ENCODE results near the gene IKBKG. TPM values are rescaled to one million over a fixed set of nuclear protein-coding genes. Genes with fewer than 3 reads are reported as not detected.

IKBKG gene
- total RNA-seq, 1 experiment from 2014 or later, result 24.0 TPM

GRCh38 chrX:154515966-154516655 is 31.3 kb upstream of the IKBKG start, which contains the start of gene FAM3A (continued):
- no peak; the same call in 1 of the 2 replicates for TF ChIP-seq SP1 (IDR thresholded peaks at IDR 0.05; ENCODE audit: low read depth)
- peak; percentile 69 for TF ChIP-seq YY1 (IDR thresholded peaks at IDR 0.05; ENCODE audit: extremely low read depth, insufficient replicate concordance, low read depth, low read length)
- TF ChIP-seq SRF (IDR thresholded peaks at IDR 0.05; ENCODE audit: low read depth), result no peak
- TF ChIP-seq POLR2A (IDR thresholded peaks at IDR 0.05; ENCODE audit: borderline replicate concordance, extremely low read depth, insufficient read depth, insufficient read length), result peak; percentile 36
- TF ChIP-seq ZBTB33 (IDR thresholded peaks at IDR 0.05; ENCODE audit: extremely low read depth, insufficient replicate concordance, low read length), result no peak

- Histone ChIP-seq H4K20me1 (ENCODE audit: insufficient read depth) (no peaks in the 10 kb centered on the region), H3K27ac (ENCODE audit: low read depth, low read length) (peak overlapping the region; percentile 49), H3K27me3 (ENCODE audit: insufficient read depth, low read length) (no peaks in the 10 kb centered on the region), H3K9me3 (ENCODE audit: control insufficient read depth in 1 of 2, insufficient read depth in 1 of 2, low read depth in 1 of 2, low read length in 2 of 2) (no peaks in the 10 kb centered on the region), H2AFZ (ENCODE audit: low read depth, low read length, poor library complexity, severe bottlenecking) (no peak overlapping the region), H3K4me2 (ENCODE audit: low read length) (peak overlapping the region; percentile 78), H3K79me2 (ENCODE audit: insufficient read depth, low read length) (no peaks in the 10 kb centered on the region), H3K4me3 (replicated peaks in 1 of 2; ENCODE audit: low read depth in 1 of 2, low read length in 2 of 2) (peak overlapping the region; percentile 44 to 70), H3K36me3 (ENCODE audit: control insufficient read depth in 1 of 2, insufficient read depth in 2 of 2, low read length in 2 of 2) (no peaks in the 10 kb centered on the region), H3K4me1 (ENCODE audit: control insufficient read depth in 1 of 2, insufficient read depth in 2 of 2, low read length in 2 of 2) (peaks cover 5 to 10% of the 10 kb centered on the region in 2 experiments; a peak in 3 of 4 replicates), H3K9ac (ENCODE audit: low read length) (peak overlapping the region; percentile 51), H3K9me2 (ENCODE audit: insufficient read depth) (no peaks in the 10 kb centered on the region)
- intact Hi-C loops (cut with micrococcal nuclease), result no loop called here
- DNase-seq (ENCODE audit: low read depth, low spot score) (no peak), ATAC-seq (peak; percentile 2; the same call in 1 of the 2 replicates)
- TF ChIP-seq SP1 (IDR thresholded peaks at IDR 0.05; ENCODE audit: low read depth) (no peak), POLR2A (IDR thresholded peaks at IDR 0.05; ENCODE audit: borderline replicate concordance, extremely low read depth, insufficient read depth, insufficient read length) (peak; percentile 5), MAX (IDR thresholded peaks at IDR 0.05) (no peak), ZFX (IDR thresholded peaks at IDR 0.05) (no peak)
- ChIA-PET CTCF (no interaction called here), RAD21 (ENCODE audit: low non-redundant PET in 1 of 2, low total read pairs in 2 of 2, uncharacterized antibody in 2 of 2, unreplicated experiment in 2 of 2) (no interaction called here), POLR2A (no interaction called here)
- TSS peak; percentile 89 for BruUV-seq (replicated peaks)
Observed at GRCh38 chrX:154516656-154517100, 30.7 kb upstream of the IKBKG start.

Data from HCT116 (cell line).